Measurements from ENCODE around the gene CMTR1. TPM values are rescaled to one million over a fixed set of nuclear protein-coding genes. Genes with fewer than 3 reads are reported as not detected.

The CMTR1 gene
- total RNA-seq, 1 donor from 2014 or later = 28.1 TPM

- Mint-ChIP-seq H3K9me3 (ENCODE audit: low read depth) (peaks cover 9% of the 10 kb centered on the region), H3K4me3 (ENCODE audit: unreplicated experiment) (no peak overlapping the region), H3K27ac (ENCODE audit: unreplicated experiment) (no peak overlapping the region), H3K4me1 (ENCODE audit: low read depth) (no peaks in the 10 kb centered on the region), H3K27me3 (ENCODE audit: low read depth) (no peaks in the 10 kb centered on the region), H3K36me3 (ENCODE audit: low read depth) (no peaks in the 10 kb centered on the region)
- no peak for TF ChIP-seq CTCF (IDR thresholded peaks at IDR 0.05)
- DNase-seq (ENCODE audit: low spot score) = no peak
These were observed 15.6 kb upstream of the CMTR1 start for GRCh38 chr6:37417393-37417792.

- Mint-ChIP-seq H3K9me3 (ENCODE audit: low read depth) (peaks cover 9% of the 10 kb centered on the region), H3K36me3 (ENCODE audit: low read depth) (no peaks in the 10 kb centered on the region), H3K4me3 (ENCODE audit: unreplicated experiment) (no peak overlapping the region), H3K27me3 (ENCODE audit: low read depth) (no peaks in the 10 kb centered on the region), H3K4me1 (ENCODE audit: low read depth) (no peaks in the 10 kb centered on the region), H3K27ac (ENCODE audit: unreplicated experiment) (no peak overlapping the region)
- no peak for TF ChIP-seq CTCF (IDR thresholded peaks at IDR 0.05)
- DNase-seq (ENCODE audit: low spot score) = no peak
These were observed 14.3 kb upstream of the CMTR1 start for GRCh38 chr6:37418722-37419121.

GRCh38 chr6:37426058-37426944 lies 6.7 kb upstream of the CMTR1 start:
- peaks cover 10% of the 10 kb centered on the region for H3K27me3 Mint-ChIP-seq (ENCODE audit: low read depth)
- peaks cover 25% of the 10 kb centered on the region for H3K9me3 Mint-ChIP-seq (ENCODE audit: low read depth)
- no peaks in the 10 kb centered on the region for H3K4me1 Mint-ChIP-seq (ENCODE audit: low read depth)
- peaks cover 6% of the 10 kb centered on the region for H3K36me3 Mint-ChIP-seq (ENCODE audit: low read depth)
- no peak for TF ChIP-seq CTCF (IDR thresholded peaks at IDR 0.05)
- no peak for DNase-seq (ENCODE audit: low spot score)
- H3K27ac Mint-ChIP-seq (ENCODE audit: unreplicated experiment) = no peak overlapping the region
- H3K4me3 Mint-ChIP-seq (ENCODE audit: unreplicated experiment) = no peak overlapping the region

GRCh38 chr6:37426945-37427510 lies 6.0 kb upstream of the CMTR1 start:
- no peak for TF ChIP-seq CTCF (IDR thresholded peaks at IDR 0.05)
- peaks cover 6% of the 10 kb centered on the region for H3K36me3 Mint-ChIP-seq (ENCODE audit: low read depth)
- H3K4me3 Mint-ChIP-seq (ENCODE audit: unreplicated experiment) = no peak overlapping the region
- H3K27ac Mint-ChIP-seq (ENCODE audit: unreplicated experiment) = no peak overlapping the region
- no peaks in the 10 kb centered on the region for H3K4me1 Mint-ChIP-seq (ENCODE audit: low read depth)
- H3K27me3 Mint-ChIP-seq (ENCODE audit: low read depth) = peaks cover 10% of the 10 kb centered on the region
- peaks cover 25% of the 10 kb centered on the region for H3K9me3 Mint-ChIP-seq (ENCODE audit: low read depth)
- DNase-seq (ENCODE audit: low spot score) = no peak

- no peak overlapping the region for H3K4me3 Mint-ChIP-seq (ENCODE audit: unreplicated experiment)
- H3K4me1 Mint-ChIP-seq (ENCODE audit: low read depth) = peaks cover 15% of the 10 kb centered on the region
- no peak for TF ChIP-seq CTCF (IDR thresholded peaks at IDR 0.05)
- peaks cover 25% of the 10 kb centered on the region for H3K9me3 Mint-ChIP-seq (ENCODE audit: low read depth)
- DNase-seq (ENCODE audit: low spot score) = no peak
- H3K27ac Mint-ChIP-seq (ENCODE audit: unreplicated experiment) = no peak overlapping the region
- peaks cover 10% of the 10 kb centered on the region for H3K27me3 Mint-ChIP-seq (ENCODE audit: low read depth)
- peaks cover 6% of the 10 kb centered on the region for H3K36me3 Mint-ChIP-seq (ENCODE audit: low read depth)
These were observed 3.7 kb upstream of the CMTR1 start for GRCh38 chr6:37429352-37429750.

Data from chondrocyte (in vitro differentiated cells).